PC-3 (cell line): ENCODE data around the gene BATF2. TPM values are rescaled to one million over a fixed set of nuclear protein-coding genes. Genes with fewer than 3 reads are reported as not detected.

Experiments used
- ATAC-seq: fragments of 200-7000 bp; cut with Tn5 transposase; 2 replicates; pipeline ENCODE4 v1.9.1; 2020; ENCODE audit warnings: mild to moderate bottlenecking, moderate library complexity
- BruUV-seq: library from RNA; stranded (reverse); fragments of 400-500 nt; replicated peaks from 2 replicates; lab custom pipeline; 2021; lab: Mats Ljungman, UMichigan
- CTCF ChIA-PET: fragments of 300-600 bp; sonication (Branson Sonifier 250); formaldehyde crosslinking; loops from one replicate; lab custom pipeline; 2022; ENCODE audit warnings: antibody characterized with exemption; lab: Charles Lee
- POLR2A ChIA-PET: fragments of 300-600 bp; sonication (Branson Sonifier 250); formaldehyde crosslinking; loops from one replicate; lab custom pipeline; 2022; ENCODE audit warnings: antibody characterized with exemption; ENCODE audit not compliant: unreplicated experiment; lab: Charles Lee
- DNase-seq: peaks from one replicate; pipeline ENCODE4 v3.0.0-alpha.2; 2015
- H2AFZ ChIP-seq: fragments of 300-600 bp; sonication (generic); 2 replicates; pipeline ENCODE4 v1.6.0; 2016; ENCODE audit warnings: antibody characterized with exemption, low read length
- H3F3A ChIP-seq: fragments of 300-600 bp; sonication (generic); one replicate; pipeline ENCODE4 v1.6.0; 2017; ENCODE audit warnings: antibody characterized with exemption, low read length, control low read depth, mild to moderate bottlenecking; ENCODE audit not compliant: unreplicated experiment
- H3K27ac ChIP-seq: fragments of 300-600 bp; sonication (generic); 2 replicates; pipeline ENCODE4 v1.5.1; 2016; ENCODE audit warnings: mild to moderate bottlenecking, low read length
- H3K27me3 ChIP-seq: fragments of 300-600 bp; sonication (generic); 2 replicates; pipeline ENCODE4 v1.6.1; 2016; ENCODE audit warnings: low read length, mixed read lengths
- H3K36me3 ChIP-seq: fragments of 300-600 bp; sonication (generic); 2 replicates; pipeline ENCODE4 v1.6.1; 2016; ENCODE audit warnings: low read depth, mixed run types, low read length, mixed read lengths
- H3K4me1 ChIP-seq: fragments of 300-600 bp; sonication (generic); 2 replicates; pipeline ENCODE4 v1.5.1; 2016; ENCODE audit warnings: low read length; ENCODE audit not compliant: insufficient read depth
- H3K4me2 ChIP-seq: fragments of 300-600 bp; sonication (generic); 2 replicates; pipeline ENCODE4 v1.6.0; 2016; ENCODE audit warnings: low read length
- H3K4me3 ChIP-seq: fragments of 300-600 bp; sonication (generic); 2 replicates; pipeline ENCODE4 v1.5.1; 2016; ENCODE audit warnings: mild to moderate bottlenecking, low read length, mixed read lengths
- H3K79me2 ChIP-seq: fragments of 300-600 bp; sonication (generic); 2 replicates; pipeline ENCODE4 v1.6.1; 2017; ENCODE audit warnings: low read length, mixed read lengths
- H3K9ac ChIP-seq: fragments of 300-600 bp; sonication (generic); 2 replicates; pipeline ENCODE4 v1.6.0; 2016; ENCODE audit warnings: mild to moderate bottlenecking, low read length
- H3K9me2 ChIP-seq: fragments of 300-600 bp; sonication (generic); replicated peaks from 2 replicates; pipeline ENCODE4 v1.6.1; 2016; ENCODE audit warnings: mixed run types, low read length, mixed read lengths
- H3K9me3 ChIP-seq: fragments of 300-600 bp; sonication (generic); 2 replicates; pipeline ENCODE4 v1.6.1; 2016; ENCODE audit warnings: low read length, mixed read lengths
- H4K20me1 ChIP-seq: fragments of 300-600 bp; sonication (generic); 2 replicates; pipeline ENCODE4 v1.6.1; 2016; ENCODE audit warnings: low read length, mixed read lengths
- CTCF ChIP-seq: fragments of 300-600 bp; sonication (generic); conservative IDR thresholded peaks from 2 replicates; pipeline ENCODE4 v1.5.1; 2017; ENCODE audit warnings: antibody characterized with exemption, low read depth, mild to moderate bottlenecking, low read length
- EZH2 ChIP-seq: fragments of 300-600 bp; sonication (generic); IDR thresholded peaks from one replicate; pipeline ENCODE4 v1.6.1; 2017; ENCODE audit warnings: antibody characterized with exemption, mild to moderate bottlenecking, low read length; ENCODE audit not compliant: unreplicated experiment
- EZH2phosphoT487 ChIP-seq: fragments of 300-600 bp; sonication (generic); IDR thresholded peaks from 2 replicates; pipeline ENCODE4 v1.6.1; 2018; ENCODE audit warnings: mild to moderate bottlenecking, antibody characterized with exemption, low read length, borderline replicate concordance
- intact Hi-C: fragments of 100-400 bp; cut with micrococcal nuclease; formaldehyde crosslinking; loops from 2 replicates; pipeline ENCODE4 v1.9.0; 2023
- total RNA-seq: library from RNA; depleted of rRNA; stranded (reverse); fragments of >200 nt; gene quantifications from 2 replicates; pipeline ENCODE4 v1.2.3, GENCODE V29; 2014

Gene BATF2
- total RNA-seq, 1 experiment from 2014 or later = not detected

GRCh38 chr11:64994318-64994717, 2.5 kb downstream of the BATF2 start:
- Histone ChIP-seq H3K27ac (no peak overlapping the region), H3K9me3 (no peaks in the 10 kb centered on the region), H3K36me3 (no peaks in the 10 kb centered on the region), H4K20me1 (no peaks in the 10 kb centered on the region), H3K4me2 (no peak overlapping the region), H3K4me3 (no peak overlapping the region), H2AFZ (no peak overlapping the region), H3K27me3 (no peaks in the 10 kb centered on the region), H3F3A (no peaks in the 10 kb centered on the region), H3K9me2 (no peaks in the 10 kb centered on the region), H3K79me2 (no peaks in the 10 kb centered on the region), H3K4me1 (no peaks in the 10 kb centered on the region), H3K9ac (no peak overlapping the region)
- intact Hi-C loops = no loop called here
- ATAC-seq = no peak
- no peak for TF ChIP-seq CTCF
- TF ChIP-seq EZH2 = no peak
- no peak for TF ChIP-seq EZH2phosphoT487
- no TSS peak for BruUV-seq
- POLR2A ChIA-PET = no interaction called here
- CTCF ChIA-PET = no interaction called here
- DNase-seq = no peak

GRCh38 chr11:64990222-64990923, 6.4 kb downstream of the BATF2 start:
- intact Hi-C loops = no loop called here

More at GRCh38 chr11:64990222-64990923, 6.4 kb downstream of the BATF2 start:
- no peak overlapping the region for H3K9ac ChIP-seq
- POLR2A ChIA-PET = no interaction called here
- BruUV-seq = no TSS peak
- no peaks in the 10 kb centered on the region for H3K9me2 ChIP-seq
- no peak overlapping the region for H3K4me2 ChIP-seq
- H3K79me2 ChIP-seq = no peaks in the 10 kb centered on the region
- H2AFZ ChIP-seq = no peak overlapping the region
- H4K20me1 ChIP-seq = no peaks in the 10 kb centered on the region
- H3F3A ChIP-seq = no peaks in the 10 kb centered on the region
- TF ChIP-seq CTCF (no peak), EZH2phosphoT487 (no peak), EZH2 (no peak)
- no peaks in the 10 kb centered on the region for H3K27me3 ChIP-seq
- DNase-seq (no peak), ATAC-seq (no peak)
- no peak overlapping the region for H3K27ac ChIP-seq
- CTCF ChIA-PET = no interaction called here
- H3K4me1 ChIP-seq = no peaks in the 10 kb centered on the region
- no peaks in the 10 kb centered on the region for H3K9me3 ChIP-seq
- no peak overlapping the region for H3K4me3 ChIP-seq
- H3K36me3 ChIP-seq = no peaks in the 10 kb centered on the region
